NB4 (cell line): ENCODE results near the gene ARHGEF12.

ENCODE experiments used
- DNase-seq: peaks from one replicate; pipeline ENCODE4 v3.0.0; 2010; ENCODE audit warnings: low read depth
- H3K4me3 ChIP-seq: one replicate; pipeline ENCODE4 v1.5.1; 2011; ENCODE audit warnings: mild to moderate bottlenecking, low read depth, low read length, moderate library complexity
- CTCF ChIP-seq: IDR thresholded peaks from one replicate; pipeline ENCODE4 v1.5.1; 2012; ENCODE audit warnings: low read depth, low read length
- MAX ChIP-seq: IDR thresholded peaks from 2 replicates; pipeline ENCODE4 v1.6.1; 2011; ENCODE audit warnings: low read depth, low read length
- MYC ChIP-seq: IDR thresholded peaks from 2 replicates; pipeline ENCODE4 v1.6.1; 2011; ENCODE audit warnings: low read depth, low read length
- POLR2A ChIP-seq: IDR thresholded peaks from 2 replicates; pipeline ENCODE4 v1.6.1; 2011; ENCODE audit warnings: mild to moderate bottlenecking; ENCODE audit not compliant: insufficient read length; ENCODE audit errors: extremely low read depth

The ARHGEF12 gene

GRCh38 chr11:120381401-120381800 lies 45.2 kb downstream of the ARHGEF12 start:
- no peak overlapping the region for H3K4me3 ChIP-seq
- DNase-seq, result no peak
- TF ChIP-seq POLR2A (no peak), MYC (no peak), CTCF (no peak), MAX (no peak)

GRCh38 chr11:120383518-120384155 lies 47.4 kb downstream of the ARHGEF12 start:
- TF ChIP-seq POLR2A (no peak), MAX (no peak), MYC (no peak), CTCF (no peak)
- DNase-seq, result no peak
- no peak overlapping the region for H3K4me3 ChIP-seq

GRCh38 chr11:120384476-120384875 lies 48.3 kb downstream of the ARHGEF12 start:
- TF ChIP-seq MAX (no peak), MYC (no peak), CTCF (no peak), POLR2A (no peak)
- no peak overlapping the region for H3K4me3 ChIP-seq
- no peak for DNase-seq

- DNase-seq, result no peak
- no peak overlapping the region for H3K4me3 ChIP-seq
- TF ChIP-seq MAX, result no peak
- no peak for TF ChIP-seq POLR2A
- TF ChIP-seq CTCF, result no peak
- no peak for TF ChIP-seq MYC
Observed at GRCh38 chr11:120385110-120385509, 48.9 kb downstream of the ARHGEF12 start.

GRCh38 chr11:120385655-120386054 lies 49.4 kb downstream of the ARHGEF12 start:
- no peak overlapping the region for H3K4me3 ChIP-seq
- DNase-seq, result no peak
- TF ChIP-seq MYC (no peak), CTCF (no peak), MAX (no peak), POLR2A (no peak)

GRCh38 chr11:120386318-120386717 lies 50.1 kb downstream of the ARHGEF12 start:
- DNase-seq, result no peak
- no peak overlapping the region for H3K4me3 ChIP-seq
- TF ChIP-seq MAX (no peak), POLR2A (no peak), CTCF (no peak), MYC (no peak)
